Prostate gland (tissue), 2 donors: ENCODE results near the gene ACP6.
"Not testable (repeated sequence)": the region's sequence is repeated elsewhere in the genome, so short reads cannot be mapped to it uniquely, and the experiment has no call there.

ENCODE experiments used
- CTCF ChIP-seq, 4 experiments: fragments of 200-600 bp in 2 of 4; fragments of 450-650 bp in 2 of 4; sonication (generic) in 2 of 4; IDR thresholded peaks; 1 replicate in 3 of 4; 2 replicates in 1 of 4; pipeline ENCODE4 v1.5.1; 2016 to 2019; ENCODE audit warnings: antibody characterized with exemption in 4 of 4, mild to moderate bottlenecking in 2 of 4, moderate library complexity in 2 of 4
- POLR2A ChIP-seq: fragments of 450-650 bp; IDR thresholded peaks from one replicate; pipeline ENCODE4 v1.6.1; 2016; ENCODE audit warnings: antibody characterized with exemption, mild to moderate bottlenecking

GRCh38 chr1:147614966-147615365, 55.4 kb downstream of the ACP6 start:
- not testable (repeated sequence) for TF ChIP-seq CTCF (IDR thresholded peaks at IDR 0.05); POLR2A
